Prostate gland (tissue), 2 donors: ENCODE data around the gene ACAP2. TPM values are rescaled to one million over a fixed set of nuclear protein-coding genes. Genes with fewer than 3 reads are reported as not detected.

Source experiments
- DNase-seq: peaks from one replicate; pipeline ENCODE4 v3.0.0-alpha.2; 2019; ENCODE audit warnings: low spot score
- H3K27ac ChIP-seq, 2 donors: fragments of 200-600 bp; sonication (generic); 2 replicates each; pipeline ENCODE4 v1.5.1; 2017 to 2019
- H3K27me3 ChIP-seq: fragments of 200-600 bp; sonication (generic); replicated peaks from 2 replicates; pipeline ENCODE4 v1.5.1; 2019; ENCODE audit not compliant: insufficient read depth
- H3K36me3 ChIP-seq, 2 donors: fragments of 200-600 bp; sonication (generic); 1 replicate in 1 of 2; 2 replicates in 1 of 2; pipeline versions ENCODE4 v1.5.1 to v1.8.1; 2017 to 2019
- H3K4me1 ChIP-seq: fragments of 200-600 bp; sonication (generic); replicated peaks from 2 replicates; pipeline ENCODE4 v1.5.1; 2019
- H3K4me3 ChIP-seq, 2 donors: fragments of 200-600 bp; sonication (generic); 2 replicates each; pipeline ENCODE4 v1.5.1; 2017 to 2019
- H3K9me3 ChIP-seq: fragments of 200-600 bp; sonication (generic); 2 replicates; pipeline ENCODE4 v1.5.1; 2017
- CTCF ChIP-seq, 4 experiments: fragments of 200-600 bp in 2 of 4; fragments of 450-650 bp in 2 of 4; sonication (generic) in 2 of 4; IDR thresholded peaks; 1 replicate in 3 of 4; 2 replicates in 1 of 4; pipeline ENCODE4 v1.5.1; 2016 to 2019; ENCODE audit warnings: antibody characterized with exemption in 4 of 4, mild to moderate bottlenecking in 2 of 4, moderate library complexity in 2 of 4
- POLR2A ChIP-seq: fragments of 450-650 bp; IDR thresholded peaks from one replicate; pipeline ENCODE4 v1.6.1; 2016; ENCODE audit warnings: antibody characterized with exemption, mild to moderate bottlenecking
- POLR2AphosphoS5 ChIP-seq: sonication (generic); formaldehyde crosslinking; IDR thresholded peaks from one replicate; pipeline ENCODE4 v1.6.1; 2017; ENCODE audit warnings: antibody characterized with exemption
- WGBS: methylation state at CpG from one replicate; pipeline ENCODE4 v1.1.5; 2018; 5-methylcytosine and 5-hydroxymethylcytosine counted together
- intact Hi-C: fragments of 100-400 bp; cut with DNase I; formaldehyde crosslinking; loops from one replicate; pipeline ENCODE4 v1.14.2; 2022
- total RNA-seq, 2 donors: library from RNA; depleted of rRNA; stranded (reverse); fragments of >200 nt; gene quantifications; one replicate each; pipeline ENCODE4 v1.1.0, GENCODE V29; 2016

Gene ACAP2
- total RNA-seq, 2 donors from 2014 or later = 30.5 to 56.8 TPM

- peaks cover 11% of the 10 kb centered on the region for H3K4me1 ChIP-seq
- no peak for DNase-seq
- TF ChIP-seq POLR2AphosphoS5 (no peak), CTCF (IDR thresholded peaks at IDR 0.05) (no peak), POLR2A (no peak)
- H3K36me3 ChIP-seq = no peaks in the 10 kb centered on the region
- peak overlapping the region; percentile 53 to 60 for H3K4me3 ChIP-seq
- WGBS = 1% methylated on average over 21 of the region's 41 CpGs
- intact Hi-C loops = loop anchor here (2.0 kb wide), 1 partner anchor 578 kb away; no protein-coding TSS in a partner anchor
- H3K27me3 ChIP-seq = no peaks in the 10 kb centered on the region
- no peaks in the 10 kb centered on the region for H3K9me3 ChIP-seq
- peak overlapping the region; percentile 93 to 94 for H3K27ac ChIP-seq
Observed at GRCh38 chr3:195260280-195260905, 182.4 kb downstream of the ACAP2 start.

GRCh38 chr3:195259475-195260279, 183.1 kb downstream of the ACAP2 start:
- peaks cover 11% of the 10 kb centered on the region for H3K4me1 ChIP-seq
- H3K4me3 ChIP-seq = peak overlapping the region; percentile 53 to 60
- H3K9me3 ChIP-seq = no peaks in the 10 kb centered on the region
- WGBS = 4% methylated on average over 56 of the region's 82 CpGs
- peak overlapping the region; percentile 93 to 94 for H3K27ac ChIP-seq
- no peaks in the 10 kb centered on the region for H3K36me3 ChIP-seq
- H3K27me3 ChIP-seq = no peaks in the 10 kb centered on the region
- TF ChIP-seq CTCF (IDR thresholded peaks at IDR 0.05) (peak; percentile 62 to 100 (median 90)), POLR2A (peak; percentile 47), POLR2AphosphoS5 (peak; percentile 67)
- intact Hi-C loops = loop anchor here (2.0 to 10.0 kb wide), 4 partner anchors 152 to 577 kb away; no protein-coding TSS in a partner anchor
- peak; percentile 85 for DNase-seq

- Histone ChIP-seq H3K4me3 (peak overlapping the region; percentile 53 to 60), H3K36me3 (no peaks in the 10 kb centered on the region), H3K27ac (peak overlapping the region; percentile 93 to 94), H3K9me3 (no peaks in the 10 kb centered on the region), H3K4me1 (peaks cover 11% of the 10 kb centered on the region), H3K27me3 (no peaks in the 10 kb centered on the region)
- DNase-seq = no peak
- 53% methylated on average over 5 of the region's 7 CpGs for WGBS
- intact Hi-C loops = loop anchor here (5.0 to 10.0 kb wide), 3 partner anchors 152 to 484 kb away; no protein-coding TSS in a partner anchor
- TF ChIP-seq POLR2AphosphoS5 (no peak), CTCF (IDR thresholded peaks at IDR 0.05) (no peak), POLR2A (no peak)
Observed at GRCh38 chr3:195259154-195259474, 183.7 kb downstream of the ACAP2 start.

- Histone ChIP-seq H3K36me3 (no peaks in the 10 kb centered on the region), H3K9me3 (no peaks in the 10 kb centered on the region), H3K27ac (peak overlapping the region; percentile 93 to 94), H3K4me1 (peaks cover 11% of the 10 kb centered on the region), H3K4me3 (no peak overlapping the region), H3K27me3 (no peaks in the 10 kb centered on the region)
- 37% methylated on average over 13 of the region's 14 CpGs for WGBS
- intact Hi-C loops = loop anchor here (5.0 to 10.0 kb wide), 3 partner anchors 151 to 484 kb away; no protein-coding TSS in a partner anchor
- TF ChIP-seq POLR2AphosphoS5 (peak; percentile 50), CTCF (IDR thresholded peaks at IDR 0.05) (peak in 1 of 4 experiments; percentile 29), POLR2A (no peak)
- peak; percentile 61 for DNase-seq
Observed at GRCh38 chr3:195258449-195259153, 184.2 kb downstream of the ACAP2 start.
